RWPE2 (cell line): Measurements from ENCODE around the gene STRIT1.

Source experiments
- ATAC-seq: fragments of 200-7000 bp; cut with Tn5 transposase; 3 replicates; pipeline ENCODE4 v1.9.1; 2021; ENCODE audit warnings: low read depth
- DNase-seq: peaks from one replicate; pipeline ENCODE4 v3.0.0-alpha.2; 2020; ENCODE audit warnings: low spot score
- H3K27ac ChIP-seq: fragments of 450-650 bp; 2 replicates; pipeline ENCODE4 v1.5.1; 2017; ENCODE audit warnings: mild to moderate bottlenecking; ENCODE audit not compliant: poor library complexity, severe bottlenecking
- H3K27me3 ChIP-seq: fragments of 250-450 bp; sonication (Bioruptor Pico); 2 replicates; pipeline ENCODE4 v1.5.1; 2021; ENCODE audit warnings: mild to moderate bottlenecking, moderate library complexity; ENCODE audit not compliant: insufficient read depth, poor library complexity, severe bottlenecking
- H3K36me3 ChIP-seq: fragments of 250-450 bp; sonication (Bioruptor Pico); 2 replicates; pipeline ENCODE4 v1.5.1; 2020; ENCODE audit warnings: low read depth, mild to moderate bottlenecking, moderate library complexity
- H3K4me1 ChIP-seq: fragments of 250-450 bp; sonication (Bioruptor Pico); 2 replicates; pipeline ENCODE4 v1.5.1; 2021; ENCODE audit warnings: mild to moderate bottlenecking, moderate library complexity; ENCODE audit not compliant: insufficient read depth, poor library complexity, severe bottlenecking
- H3K4me3 ChIP-seq: fragments of 250-450 bp; sonication (Bioruptor Pico); 2 replicates; pipeline ENCODE4 v1.5.1; 2021; ENCODE audit warnings: mild to moderate bottlenecking, moderate library complexity; ENCODE audit not compliant: severe bottlenecking
- H3K9me3 ChIP-seq: fragments of 250-450 bp; sonication (Bioruptor Pico); 2 replicates; pipeline ENCODE4 v1.5.1; 2021; ENCODE audit warnings: mild to moderate bottlenecking, moderate library complexity; ENCODE audit not compliant: severe bottlenecking
- TF ChIP-seq, protein P1 (sequence below): fragments of 450-650 bp; IDR thresholded peaks from one replicate; pipeline ENCODE4 v1.5.1; 2017; ENCODE audit warnings: mild to moderate bottlenecking, moderate library complexity; ENCODE audit not compliant: poor library complexity, severe bottlenecking

The STRIT1 gene

GRCh38 chr3:155334215-155334913, 40.9 kb upstream of the STRIT1 start:
- DNase-seq (no peak), ATAC-seq (no peak)
- TF ChIP-seq, protein P1, sequence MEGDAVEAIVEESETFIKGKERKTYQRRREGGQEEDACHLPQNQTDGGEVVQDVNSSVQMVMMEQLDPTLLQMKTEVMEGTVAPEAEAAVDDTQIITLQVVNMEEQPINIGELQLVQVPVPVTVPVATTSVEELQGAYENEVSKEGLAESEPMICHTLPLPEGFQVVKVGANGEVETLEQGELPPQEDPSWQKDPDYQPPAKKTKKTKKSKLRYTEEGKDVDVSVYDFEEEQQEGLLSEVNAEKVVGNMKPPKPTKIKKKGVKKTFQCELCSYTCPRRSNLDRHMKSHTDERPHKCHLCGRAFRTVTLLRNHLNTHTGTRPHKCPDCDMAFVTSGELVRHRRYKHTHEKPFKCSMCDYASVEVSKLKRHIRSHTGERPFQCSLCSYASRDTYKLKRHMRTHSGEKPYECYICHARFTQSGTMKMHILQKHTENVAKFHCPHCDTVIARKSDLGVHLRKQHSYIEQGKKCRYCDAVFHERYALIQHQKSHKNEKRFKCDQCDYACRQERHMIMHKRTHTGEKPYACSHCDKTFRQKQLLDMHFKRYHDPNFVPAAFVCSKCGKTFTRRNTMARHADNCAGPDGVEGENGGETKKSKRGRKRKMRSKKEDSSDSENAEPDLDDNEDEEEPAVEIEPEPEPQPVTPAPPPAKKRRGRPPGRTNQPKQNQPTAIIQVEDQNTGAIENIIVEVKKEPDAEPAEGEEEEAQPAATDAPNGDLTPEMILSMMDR, result no peak
- Histone ChIP-seq H3K4me1 (no peaks in the 10 kb centered on the region), H3K36me3 (no peaks in the 10 kb centered on the region), H3K9me3 (no peaks in the 10 kb centered on the region), H3K27ac (no peak overlapping the region), H3K4me3 (no peak overlapping the region), H3K27me3 (no peaks in the 10 kb centered on the region)

GRCh38 chr3:155332716-155333115, 39.2 kb upstream of the STRIT1 start:
- Histone ChIP-seq H3K4me3 (no peak overlapping the region), H3K4me1 (no peaks in the 10 kb centered on the region), H3K27ac (no peak overlapping the region), H3K9me3 (no peaks in the 10 kb centered on the region), H3K27me3 (no peaks in the 10 kb centered on the region), H3K36me3 (no peaks in the 10 kb centered on the region)
- ATAC-seq (no peak), DNase-seq (no peak)
- TF ChIP-seq, protein P1, result no peak

GRCh38 chr3:155331078-155331477, 37.6 kb upstream of the STRIT1 start:
- DNase-seq (no peak), ATAC-seq (no peak)
- no peaks in the 10 kb centered on the region for H3K4me1 ChIP-seq
- no peaks in the 10 kb centered on the region for H3K27me3 ChIP-seq
- TF ChIP-seq, protein P1, result no peak
- H3K4me3 ChIP-seq, result no peak overlapping the region
- no peaks in the 10 kb centered on the region for H3K9me3 ChIP-seq
- H3K27ac ChIP-seq, result no peak overlapping the region
- no peaks in the 10 kb centered on the region for H3K36me3 ChIP-seq

DNA sequence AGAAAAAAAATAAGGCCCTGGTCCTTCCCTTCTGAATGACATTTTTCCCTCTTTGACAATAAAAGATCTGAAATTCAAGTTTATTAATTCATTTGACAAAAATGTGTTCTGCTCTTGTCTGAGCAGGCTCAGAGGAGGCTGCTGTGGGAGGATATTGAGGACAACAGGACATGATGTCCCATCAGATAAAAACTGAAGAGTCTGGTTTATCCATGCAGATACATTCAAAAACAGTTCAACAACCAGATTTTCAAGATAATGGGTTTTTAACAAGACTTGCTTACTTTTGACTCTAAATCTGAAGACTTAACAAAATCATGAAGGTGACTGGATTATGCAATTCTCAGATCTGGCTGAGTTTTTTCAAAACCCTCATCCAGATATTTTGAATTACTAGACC, 36.9 kb upstream of the STRIT1 start:
- no peak overlapping the region for H3K27ac ChIP-seq
- H3K36me3 ChIP-seq, result no peaks in the 10 kb centered on the region
- ATAC-seq (no peak), DNase-seq (no peak)
- no peaks in the 10 kb centered on the region for H3K27me3 ChIP-seq
- no peaks in the 10 kb centered on the region for H3K4me1 ChIP-seq
- TF ChIP-seq, protein P1, result no peak
- no peaks in the 10 kb centered on the region for H3K9me3 ChIP-seq
- no peak overlapping the region for H3K4me3 ChIP-seq

DNA sequence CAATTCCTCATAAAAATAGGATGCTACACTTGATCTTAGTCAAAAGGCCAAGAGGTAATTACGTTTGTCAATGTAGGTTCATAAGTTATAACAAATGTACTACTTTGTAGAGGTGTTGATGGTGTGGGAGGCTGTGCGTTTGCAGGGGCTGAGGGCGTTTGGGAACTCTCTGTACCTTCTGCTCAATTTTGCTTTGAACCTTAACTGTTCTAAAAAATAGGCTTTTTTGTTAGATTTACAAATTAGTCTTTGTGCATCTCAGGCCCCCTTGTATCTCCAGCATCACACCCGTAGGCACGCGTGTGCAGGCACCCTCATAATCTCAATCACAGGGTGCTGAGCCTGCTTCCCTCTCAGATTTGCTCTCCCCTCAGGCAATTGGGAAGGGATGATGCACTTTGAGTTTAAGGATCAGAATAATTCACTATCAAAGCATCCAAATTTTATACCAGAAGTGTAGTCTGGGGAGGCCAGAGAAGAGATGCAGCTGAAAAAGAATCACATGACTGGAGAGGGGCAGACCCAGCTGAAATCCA, 36.1 kb upstream of the STRIT1 start:
- H3K4me3 ChIP-seq, result no peak overlapping the region
- no peak overlapping the region for H3K27ac ChIP-seq
- H3K36me3 ChIP-seq, result no peaks in the 10 kb centered on the region
- no peaks in the 10 kb centered on the region for H3K4me1 ChIP-seq
- TF ChIP-seq, protein P1, result no peak
- DNase-seq (no peak), ATAC-seq (no peak)
- H3K9me3 ChIP-seq, result no peaks in the 10 kb centered on the region
- H3K27me3 ChIP-seq, result no peaks in the 10 kb centered on the region
